ENCODE results near the gene TPK1.

TPK1 gene

DNA sequence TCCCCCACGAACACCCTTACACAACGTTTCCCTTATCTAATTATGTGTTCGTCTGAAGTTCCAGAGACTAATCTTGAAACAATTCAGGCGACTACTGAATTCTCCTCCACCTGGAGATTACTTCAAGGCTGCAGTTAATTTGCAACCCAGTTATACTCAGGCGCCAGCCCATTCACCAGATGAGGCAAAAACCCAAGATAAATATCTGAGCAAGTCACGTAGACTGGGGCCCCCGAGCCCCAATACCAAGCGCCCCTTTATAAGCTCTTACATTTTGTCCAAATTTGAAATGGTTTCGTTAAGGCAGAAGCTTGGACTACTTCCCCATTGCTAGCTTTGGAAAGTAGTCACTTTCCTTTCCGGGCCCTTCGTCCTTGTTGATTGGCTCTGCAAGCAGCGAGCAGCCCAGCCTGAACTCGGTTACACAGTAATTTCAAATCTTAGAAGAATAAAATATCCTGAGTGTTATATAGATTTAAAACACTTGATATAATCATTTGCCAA is 1.2 kb downstream of the TPK1 start:
- peaks cover 6% of the 10 kb centered on the region for H3K9me3 Mint-ChIP-seq
- H3K36me3 Mint-ChIP-seq: peaks cover 1% of the 10 kb centered on the region
- peak overlapping the region; percentile 99 for H3K27ac Mint-ChIP-seq
- H3K27me3 Mint-ChIP-seq: no peaks in the 10 kb centered on the region
- H3K4me1 Mint-ChIP-seq: peaks cover 47% of the 10 kb centered on the region
- H3K4me3 Mint-ChIP-seq: peak overlapping the region; percentile 99

DNA sequence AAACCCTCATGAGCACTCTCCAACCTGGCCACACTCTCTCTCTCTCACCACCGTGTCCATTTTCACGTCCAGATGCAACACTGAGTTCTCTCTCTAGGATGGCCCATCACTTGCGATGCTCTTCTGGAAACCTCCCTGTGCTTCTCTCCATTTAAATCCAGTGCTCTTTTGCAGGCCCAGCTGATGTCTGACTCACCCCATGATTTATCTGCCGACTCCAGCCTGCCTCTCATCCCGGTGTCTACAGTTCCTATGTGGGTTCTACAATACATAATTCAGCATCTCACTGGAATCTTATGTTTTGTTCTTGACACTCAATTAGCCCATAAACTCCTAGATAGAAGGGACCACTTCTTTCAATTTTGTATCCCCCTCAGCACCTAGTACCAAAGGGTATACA is 5.0 kb downstream of the TPK1 start:
- Mint-ChIP-seq H3K4me3 (peak overlapping the region; percentile 1), H3K4me1 (peaks cover 64% of the 10 kb centered on the region), H3K27me3 (no peaks in the 10 kb centered on the region), H3K27ac (peak overlapping the region; percentile 44), H3K9me3 (no peaks in the 10 kb centered on the region), H3K36me3 (no peaks in the 10 kb centered on the region)

DNA sequence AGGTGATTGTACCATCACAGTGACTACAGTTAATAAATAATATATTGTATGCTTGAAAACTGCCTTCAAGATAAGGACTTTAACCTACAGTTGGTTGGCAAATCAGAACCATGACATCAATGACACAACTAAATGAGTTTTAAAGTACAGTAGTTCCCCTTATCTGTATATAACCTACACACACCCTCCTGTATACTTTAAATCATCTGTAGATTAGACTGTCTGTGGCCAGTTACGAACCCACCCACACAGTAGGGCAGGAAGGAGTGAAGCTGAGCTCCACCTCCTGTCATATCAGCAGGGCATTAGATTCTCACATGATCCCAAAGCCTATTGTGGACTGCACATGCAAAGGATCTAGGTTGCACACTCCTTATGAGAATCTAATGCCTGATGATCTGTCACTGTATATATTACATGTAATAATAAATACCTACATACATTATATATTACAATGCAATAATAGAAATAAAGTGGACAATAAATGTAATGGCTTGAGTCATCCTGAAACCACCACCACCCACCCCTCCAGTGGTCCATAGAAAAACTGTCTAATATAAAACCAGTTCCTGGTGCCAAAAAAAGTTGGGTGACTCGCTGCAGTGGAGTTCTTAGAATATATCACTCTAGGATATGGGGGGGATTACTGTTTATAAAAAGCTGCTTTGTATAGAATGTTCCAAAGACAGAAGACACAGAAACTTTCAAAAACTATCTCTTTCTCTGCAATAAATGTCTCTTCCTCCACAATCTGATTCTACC is 5.6 kb downstream of the TPK1 start:
- H3K36me3 Mint-ChIP-seq: peaks cover 2% of the 10 kb centered on the region
- peak overlapping the region; percentile 1 for H3K4me3 Mint-ChIP-seq
- H3K9me3 Mint-ChIP-seq: no peaks in the 10 kb centered on the region
- peaks cover 65% of the 10 kb centered on the region for H3K4me1 Mint-ChIP-seq
- H3K27ac Mint-ChIP-seq: peak overlapping the region; percentile 82
- H3K27me3 Mint-ChIP-seq: no peaks in the 10 kb centered on the region

DNA sequence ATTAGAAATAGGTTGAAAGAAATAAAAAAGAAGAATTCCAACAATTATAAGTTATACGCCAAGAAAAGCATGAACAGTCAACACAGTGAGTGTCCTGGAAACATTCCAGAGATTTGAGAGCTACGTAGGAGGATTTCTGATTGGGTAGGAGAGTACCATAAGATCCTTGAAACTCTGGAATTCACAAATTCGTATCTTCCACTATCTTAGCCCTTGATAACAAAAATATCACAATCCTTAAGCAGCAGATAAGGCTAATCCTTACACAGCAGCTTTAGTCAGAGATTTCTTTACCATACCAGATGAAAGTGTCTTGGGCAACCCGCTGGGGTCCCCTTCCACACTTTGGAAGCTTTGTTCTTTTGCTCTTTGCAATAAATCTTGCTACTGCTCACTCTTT is 8.2 kb downstream of the TPK1 start:
- Mint-ChIP-seq H3K27me3 (no peaks in the 10 kb centered on the region), H3K27ac (peak overlapping the region; percentile 60), H3K36me3 (peaks cover 6% of the 10 kb centered on the region), H3K4me3 (peak overlapping the region; percentile 33), H3K9me3 (no peaks in the 10 kb centered on the region), H3K4me1 (peaks cover 68% of the 10 kb centered on the region)

DNA sequence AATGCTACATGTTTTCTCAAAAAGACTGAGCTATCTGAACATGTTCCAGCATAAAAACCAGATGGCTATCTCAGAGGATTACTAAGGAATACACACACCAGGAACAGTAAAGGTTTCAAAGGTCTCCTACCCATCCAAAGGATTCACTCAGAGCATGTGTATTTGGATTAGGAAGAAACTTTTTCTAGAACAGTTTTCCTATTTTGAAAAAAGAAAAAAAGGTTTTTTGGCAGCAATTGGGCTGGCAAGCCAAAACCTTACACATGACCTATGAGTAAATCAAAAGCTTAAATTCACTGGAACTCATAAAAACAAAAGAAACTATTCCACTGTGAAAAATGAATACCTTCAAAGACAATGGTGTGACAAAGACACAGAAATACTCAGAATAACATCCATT is 9.6 kb downstream of the TPK1 start:
- H3K4me1 Mint-ChIP-seq: peaks cover 78% of the 10 kb centered on the region

DNA sequence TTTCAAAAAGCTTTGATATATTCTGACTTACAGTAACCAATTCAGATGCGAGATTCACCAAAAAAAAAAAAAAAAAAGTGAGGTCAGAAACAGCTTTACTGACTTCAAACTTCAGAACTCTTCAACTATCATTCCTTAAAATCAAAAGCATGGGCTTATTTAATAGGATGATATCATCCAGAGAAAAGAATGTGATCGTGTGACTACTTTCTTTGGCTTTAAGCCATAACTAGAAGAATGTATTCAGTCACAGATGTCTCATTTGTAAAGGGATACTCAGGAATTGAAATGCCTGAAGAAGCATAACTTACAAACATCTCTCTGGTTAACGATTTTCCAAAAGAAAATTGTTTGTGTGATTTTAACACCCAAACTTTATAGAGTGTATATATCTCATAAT is 11.5 kb downstream of the TPK1 start:
- Mint-ChIP-seq H3K9me3 (no peaks in the 10 kb centered on the region), H3K4me3 (no peak overlapping the region), H3K27me3 (no peaks in the 10 kb centered on the region), H3K36me3 (peaks cover 8% of the 10 kb centered on the region), H3K27ac (peak overlapping the region; percentile 55), H3K4me1 (peaks cover 82% of the 10 kb centered on the region)

More for the DNA sequence above, 9.6 kb downstream of the TPK1 start:
- Mint-ChIP-seq H3K27ac (peak overlapping the region; percentile 65), H3K36me3 (peaks cover 8% of the 10 kb centered on the region), H3K27me3 (no peaks in the 10 kb centered on the region), H3K9me3 (no peaks in the 10 kb centered on the region), H3K4me3 (no peak overlapping the region)

GRCh38 chr7:144822223-144822622 is 13.6 kb downstream of the TPK1 start:
- Mint-ChIP-seq H3K4me3 (no peak overlapping the region), H3K36me3 (peaks cover 8% of the 10 kb centered on the region), H3K27ac (peak overlapping the region; percentile 41), H3K9me3 (no peaks in the 10 kb centered on the region), H3K4me1 (peaks cover 86% of the 10 kb centered on the region), H3K27me3 (no peaks in the 10 kb centered on the region)

DNA sequence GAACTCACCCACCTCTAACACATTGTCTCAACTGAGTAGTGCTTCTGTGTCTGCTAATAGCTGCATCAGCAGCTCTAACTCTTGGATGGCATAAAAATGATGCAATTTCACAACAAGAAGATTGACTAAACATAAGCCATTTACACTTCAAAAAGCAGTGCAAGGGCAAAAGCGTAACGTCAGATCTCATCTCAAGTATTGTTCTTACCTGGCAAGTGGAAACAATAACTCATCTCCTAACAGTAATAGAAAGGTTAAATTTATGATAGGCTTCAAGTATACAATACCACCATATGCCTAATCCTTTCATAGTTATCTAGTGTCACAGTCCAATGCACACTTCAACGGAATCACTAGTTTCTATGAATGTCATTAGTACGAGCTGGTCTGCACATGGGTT is 14.8 kb downstream of the TPK1 start:
- Mint-ChIP-seq H3K4me3 (peak overlapping the region; percentile 80), H3K4me1 (peaks cover 90% of the 10 kb centered on the region), H3K27ac (peak overlapping the region; percentile 97), H3K36me3 (peaks cover 8% of the 10 kb centered on the region), H3K27me3 (no peaks in the 10 kb centered on the region), H3K9me3 (no peaks in the 10 kb centered on the region)

- Mint-ChIP-seq H3K27me3 (no peaks in the 10 kb centered on the region), H3K9me3 (no peaks in the 10 kb centered on the region), H3K36me3 (peaks cover 9% of the 10 kb centered on the region), H3K4me3 (peak overlapping the region; percentile 60), H3K4me1 (peaks cover 90% of the 10 kb centered on the region), H3K27ac (peak overlapping the region; percentile 97)
Measured at GRCh38 chr7:144820552-144820951, 15.3 kb downstream of the TPK1 start.

- peaks cover 93% of the 10 kb centered on the region for H3K4me1 Mint-ChIP-seq
- H3K36me3 Mint-ChIP-seq: peaks cover 9% of the 10 kb centered on the region
- H3K27me3 Mint-ChIP-seq: no peaks in the 10 kb centered on the region
- H3K9me3 Mint-ChIP-seq: no peaks in the 10 kb centered on the region
- peak overlapping the region; percentile 60 for H3K4me3 Mint-ChIP-seq
- peak overlapping the region; percentile 97 for H3K27ac Mint-ChIP-seq
Measured at GRCh38 chr7:144819566-144819965, 16.3 kb downstream of the TPK1 start.

DNA sequence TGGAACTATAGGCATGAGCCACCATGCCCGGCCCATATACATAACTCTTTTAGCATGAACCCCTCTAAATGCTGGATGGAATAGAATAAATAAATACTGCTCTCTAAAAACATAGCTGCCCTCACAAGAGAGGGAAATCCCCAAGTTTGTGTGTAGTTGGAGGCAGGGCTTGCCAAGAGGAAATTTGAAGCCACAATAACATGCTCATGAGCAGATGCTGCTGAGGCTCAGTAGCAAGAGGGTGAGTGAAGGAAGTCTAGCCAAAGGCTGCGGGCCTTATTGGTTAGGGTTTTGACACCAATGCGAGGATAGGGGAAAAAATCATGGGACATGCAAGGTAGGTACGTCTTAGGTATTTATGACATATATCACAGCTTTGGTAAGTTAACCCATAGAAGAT is 17.3 kb downstream of the TPK1 start:
- Mint-ChIP-seq H3K4me3 (peak overlapping the region; percentile 45), H3K9me3 (no peaks in the 10 kb centered on the region), H3K4me1 (peaks cover 92% of the 10 kb centered on the region), H3K36me3 (peaks cover 9% of the 10 kb centered on the region), H3K27me3 (no peaks in the 10 kb centered on the region), H3K27ac (peak overlapping the region; percentile 97)

GRCh38 chr7:144817001-144817400 is 18.9 kb downstream of the TPK1 start:
- peak overlapping the region; percentile 17 for H3K27ac Mint-ChIP-seq
- no peaks in the 10 kb centered on the region for H3K27me3 Mint-ChIP-seq
- H3K36me3 Mint-ChIP-seq: peaks cover 9% of the 10 kb centered on the region
- H3K4me1 Mint-ChIP-seq: peaks cover 92% of the 10 kb centered on the region
- no peaks in the 10 kb centered on the region for H3K9me3 Mint-ChIP-seq
- no peak overlapping the region for H3K4me3 Mint-ChIP-seq

DNA sequence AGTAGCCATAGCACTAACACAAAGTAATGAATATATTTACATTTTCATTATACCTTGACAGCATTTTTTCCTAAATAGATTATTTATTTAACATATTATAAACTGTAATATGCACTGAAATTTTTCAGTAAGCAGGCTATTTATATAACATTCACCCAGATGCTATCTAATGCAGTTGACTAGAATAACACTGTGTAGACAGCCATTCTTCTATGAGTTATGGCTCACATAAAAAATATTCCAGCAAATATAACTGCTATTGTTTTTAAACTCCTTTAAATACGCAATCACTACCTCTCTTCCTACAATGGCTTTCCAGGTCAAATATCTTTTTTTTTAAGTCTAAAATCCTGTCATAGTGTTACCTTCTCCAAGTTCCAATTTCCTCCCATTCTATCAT is 21.6 kb downstream of the TPK1 start:
- Mint-ChIP-seq H3K4me3 (no peak overlapping the region), H3K4me1 (peaks cover 82% of the 10 kb centered on the region), H3K9me3 (peaks cover 6% of the 10 kb centered on the region), H3K27me3 (no peaks in the 10 kb centered on the region), H3K36me3 (peaks cover 10% of the 10 kb centered on the region), H3K27ac (peak overlapping the region; percentile 75)

GRCh38 chr7:144812379-144813283 is 23.2 kb downstream of the TPK1 start:
- Mint-ChIP-seq H3K36me3 (peaks cover 10% of the 10 kb centered on the region), H3K9me3 (peaks cover 6% of the 10 kb centered on the region), H3K27ac (peak overlapping the region; percentile 99), H3K4me3 (peak overlapping the region; percentile 79), H3K4me1 (peaks cover 82% of the 10 kb centered on the region), H3K27me3 (no peaks in the 10 kb centered on the region)

GRCh38 chr7:144805627-144806239 is 30.1 kb downstream of the TPK1 start:
- Mint-ChIP-seq H3K27ac (no peak overlapping the region), H3K4me1 (peaks cover 77% of the 10 kb centered on the region), H3K4me3 (no peak overlapping the region), H3K36me3 (peaks cover 20% of the 10 kb centered on the region), H3K9me3 (no peaks in the 10 kb centered on the region), H3K27me3 (no peaks in the 10 kb centered on the region)

All from activated naive CD4-positive, alpha-beta T cell treated with anti-CD3 and anti-CD28 coated beads, Interleukin-2, amount 50 U/mL, for 24 hours (primary cell).